NCI-H146 treated with DMSO at 0.1 percent for 48 hours (cell line): ENCODE data around the gene SLCO4C1.
A peak's percentile ranks its signal among the peaks of the same experiment; 100 is the strongest.
"Not testable (repeated sequence)": the region's sequence is repeated elsewhere in the genome, so short reads cannot be mapped to it uniquely, and the experiment has no call there.

Source experiments
- DNase-seq: peaks from one replicate; lab custom pipeline; 2025; ENCODE audit not compliant: unreplicated experiment; lab: John Stamatoyannopoulos, UW

SLCO4C1 gene

DNA sequence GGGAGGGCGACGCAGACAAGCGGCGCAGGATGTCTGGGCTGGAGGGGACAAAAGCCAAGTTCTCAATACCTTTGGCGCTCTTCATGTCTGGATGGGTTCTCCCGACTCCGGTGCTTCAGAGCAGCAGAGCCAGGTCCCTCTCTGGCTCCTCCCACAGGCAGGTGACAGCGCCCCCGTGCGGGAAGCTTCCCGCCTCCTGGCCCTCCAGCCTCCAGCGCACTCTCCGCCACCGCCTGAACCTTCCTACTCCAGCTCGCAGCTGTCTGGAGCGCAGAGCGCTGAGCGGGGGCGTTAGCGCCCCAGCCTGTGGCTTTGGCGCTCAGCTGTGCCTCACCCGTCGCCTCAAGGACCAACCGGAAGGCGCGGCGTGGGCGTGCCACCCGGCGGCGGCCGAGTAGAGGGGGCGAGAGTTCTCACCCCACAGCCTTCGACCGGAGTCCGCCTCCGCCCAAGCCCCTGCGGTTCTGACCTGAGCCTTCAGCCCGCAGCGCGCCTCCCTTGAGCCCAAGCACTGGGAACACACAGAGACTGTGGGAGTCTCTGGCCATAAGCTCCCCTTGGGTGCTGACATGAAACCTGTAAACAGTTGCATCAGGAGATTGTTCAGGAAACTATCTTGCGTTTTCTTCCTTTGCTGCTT, at the start of gene SLCO4C1:
TSS of gene SLCO4C1 (minus strand) at position 107 of the 640 bp plus-strand sequence. CDS start at position 85, 22 bp downstream.
- DNase-seq: peak; percentile 66

DNA sequence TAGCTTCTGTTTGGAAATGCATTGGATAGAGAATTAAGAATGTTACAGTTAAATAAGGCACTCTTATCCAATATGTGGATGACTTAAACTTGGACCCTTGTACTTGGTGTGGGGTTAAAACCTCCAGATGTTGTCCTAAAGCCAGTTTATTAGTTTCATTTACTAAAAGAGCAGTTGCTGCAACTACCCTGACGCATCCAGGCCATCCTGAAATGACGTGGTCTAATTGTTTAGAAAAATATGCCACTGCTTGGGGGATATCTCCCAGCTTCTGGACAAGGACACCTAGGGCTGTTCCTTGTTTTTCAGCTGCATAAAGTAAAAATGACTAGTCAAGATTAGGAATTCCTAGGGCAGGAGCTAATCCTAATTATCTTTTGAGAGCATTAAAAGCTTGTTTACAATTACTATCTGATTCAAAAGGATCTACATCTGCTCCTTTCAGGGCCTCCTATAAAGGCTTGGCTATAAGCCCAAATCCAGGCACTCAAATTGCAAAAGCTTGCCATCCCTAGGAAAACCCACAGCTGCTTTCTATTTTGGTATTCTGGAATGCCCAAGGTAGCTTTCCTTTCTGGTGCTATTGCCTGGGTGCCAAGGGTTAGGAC, 45.7 kb upstream of the SLCO4C1 start:
- peak; percentile 1 for DNase-seq

- DNase-seq: no peak
Measured at GRCh38 chr5:102324714-102325113, 28.6 kb upstream of the SLCO4C1 start.

DNA sequence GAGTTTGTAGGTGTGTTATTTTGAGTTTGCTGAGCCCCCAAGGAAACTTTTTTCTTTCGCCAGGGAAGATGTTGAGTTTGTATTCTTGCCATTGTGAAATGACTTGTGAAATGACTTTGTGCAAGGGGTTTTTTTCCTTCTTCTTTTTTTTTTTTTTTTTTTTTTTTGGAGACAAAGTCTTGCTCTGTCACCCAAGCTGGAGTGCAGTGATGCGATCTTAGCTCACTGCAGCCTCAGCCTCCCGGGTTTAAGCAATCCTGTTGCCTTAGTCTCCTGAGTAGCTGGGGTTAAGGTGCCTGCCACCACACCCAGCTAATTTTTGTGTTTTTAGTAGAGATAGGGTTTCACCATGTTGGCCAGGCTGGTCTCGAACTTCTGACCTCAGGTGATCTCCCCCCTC, 22.7 kb upstream of the SLCO4C1 start:
- DNase-seq: not testable (repeated sequence)

DNA sequence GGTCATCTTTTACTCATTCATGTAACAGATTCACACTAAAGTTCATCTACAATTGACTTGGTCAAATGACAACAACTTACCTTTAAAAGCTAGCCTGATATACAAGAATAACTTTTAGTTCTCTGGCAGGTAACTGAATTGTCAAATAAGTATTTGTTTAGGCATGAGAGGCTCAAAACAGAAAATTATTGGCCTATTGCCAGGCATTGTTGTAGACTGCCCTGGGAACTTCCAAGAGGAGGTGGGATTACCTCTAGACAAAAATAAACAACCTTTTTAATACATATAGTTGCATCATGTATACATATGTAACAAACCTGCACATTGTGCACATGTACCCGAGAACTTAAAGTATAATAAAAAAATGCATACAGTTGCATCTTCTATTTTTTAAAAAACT, 18.2 kb upstream of the SLCO4C1 start:
- no peak for DNase-seq

- no peak for DNase-seq
Measured at GRCh38 chr5:102313912-102314311, 17.8 kb upstream of the SLCO4C1 start.

DNA sequence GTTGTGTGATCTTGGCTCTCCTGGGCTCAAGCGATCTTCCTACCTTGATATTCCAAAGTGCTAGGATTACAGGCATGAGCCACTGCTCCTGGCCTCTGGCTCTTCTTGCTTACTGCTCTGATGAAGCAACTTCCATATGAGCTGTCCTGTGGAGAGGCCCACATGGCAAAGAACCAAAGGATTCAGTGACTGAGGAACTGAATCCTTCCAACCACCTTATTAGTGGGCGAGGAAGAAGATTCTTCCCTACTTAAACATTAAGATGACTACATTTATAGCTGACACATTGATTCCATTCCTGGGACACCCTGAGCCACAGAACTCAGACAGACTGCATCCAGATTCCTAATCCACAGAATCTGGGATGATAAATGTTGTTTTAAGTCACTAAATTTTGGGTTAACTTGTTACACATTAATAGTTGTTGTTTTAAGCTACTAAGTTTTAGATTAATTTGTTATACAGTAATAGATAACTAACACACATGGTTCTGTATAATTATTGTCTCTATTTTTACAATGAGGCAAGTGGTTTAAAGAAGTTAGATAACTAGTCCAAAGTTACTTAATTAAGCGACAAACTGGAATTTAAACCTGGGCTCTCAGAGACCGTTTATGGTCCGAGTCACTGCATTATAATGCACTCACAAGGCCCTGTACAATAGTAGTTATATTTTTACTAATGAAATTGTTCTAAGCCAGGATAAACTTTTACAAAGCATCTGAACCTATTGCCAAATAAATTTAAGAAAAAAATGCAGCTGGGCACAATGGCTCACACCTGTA, 16.7 kb upstream of the SLCO4C1 start:
- no peak for DNase-seq

- no peak for DNase-seq
Measured at GRCh38 chr5:102309586-102309985, 13.5 kb upstream of the SLCO4C1 start.

DNA sequence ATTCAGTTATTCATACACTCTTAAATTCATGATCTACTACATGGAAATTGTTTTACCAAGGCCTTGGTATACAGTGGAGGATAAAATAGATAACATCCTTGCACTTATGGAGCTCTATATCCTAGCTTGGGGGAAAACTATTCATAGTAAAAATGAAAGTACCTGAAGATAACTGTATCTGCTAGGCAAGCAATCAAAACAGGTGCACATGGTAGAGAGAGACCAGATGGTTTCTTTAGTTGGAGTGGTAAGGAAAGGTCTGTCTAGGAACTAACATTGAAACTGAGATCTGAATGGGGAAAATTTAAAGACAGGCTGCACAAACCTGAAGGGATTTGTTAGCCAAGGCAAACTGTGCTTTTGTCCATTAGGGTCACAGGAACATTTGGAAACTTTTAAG, 11.1 kb upstream of the SLCO4C1 start:
- DNase-seq: no peak

DNA sequence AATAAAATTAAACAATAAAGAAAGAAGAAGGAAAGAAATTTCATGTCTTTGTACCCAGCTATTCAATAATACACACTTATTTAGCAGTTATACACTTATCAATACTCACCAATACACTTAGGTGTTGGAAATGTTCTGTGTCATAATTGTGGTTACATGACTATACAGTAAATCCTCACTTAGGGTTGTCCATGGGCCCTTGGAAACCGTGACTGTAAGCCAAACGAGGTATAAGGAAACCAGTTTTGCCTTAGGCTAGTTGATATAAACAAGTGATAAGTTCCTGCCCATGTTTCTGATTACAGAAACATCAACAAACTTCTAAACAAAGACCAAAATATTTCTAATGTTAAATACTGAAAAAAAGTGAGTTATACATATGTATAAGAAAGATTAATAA, 10.0 kb upstream of the SLCO4C1 start:
- no peak for DNase-seq

- no peak for DNase-seq
Measured at GRCh38 chr5:102295534-102296177, 428 bp downstream of the SLCO4C1 start.

GRCh38 chr5:102294886-102295395, 1.1 kb downstream of the SLCO4C1 start:
- no peak for DNase-seq

- DNase-seq: no peak
Measured at GRCh38 chr5:102290004-102290403, 6.1 kb downstream of the SLCO4C1 start.

DNA sequence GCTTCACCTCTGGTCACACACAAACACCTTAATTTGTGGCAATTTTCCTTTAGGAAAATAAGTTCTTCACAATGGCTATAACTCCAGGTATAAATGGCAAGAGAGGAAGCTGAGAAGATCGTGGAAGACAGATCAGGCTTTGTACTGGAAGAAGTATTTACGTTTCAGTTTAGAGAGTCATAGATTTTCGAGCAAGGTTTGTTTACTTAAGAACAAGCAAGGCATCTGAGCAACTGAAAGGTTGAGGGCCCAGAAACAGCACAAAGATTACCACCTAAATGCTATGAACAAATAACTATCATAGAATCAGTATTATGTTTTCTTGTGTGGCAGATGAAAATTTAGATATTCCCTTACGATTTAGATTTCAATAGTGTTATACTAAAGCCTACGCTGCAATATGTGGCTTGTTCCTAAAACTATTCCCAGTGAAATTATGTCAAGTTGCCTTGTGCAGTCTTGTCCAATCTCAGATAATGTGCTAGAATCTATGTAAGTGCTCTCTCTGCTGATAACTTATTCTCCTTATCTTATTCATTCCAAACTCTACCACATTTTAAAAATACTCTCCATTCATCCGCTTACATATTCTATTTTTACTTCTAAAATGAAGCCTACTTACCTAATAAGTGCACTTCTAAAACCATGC, 6.7 kb downstream of the SLCO4C1 start:
- DNase-seq: no peak

- DNase-seq: no peak
Measured at GRCh38 chr5:102288630-102289029, 7.5 kb downstream of the SLCO4C1 start.

DNA sequence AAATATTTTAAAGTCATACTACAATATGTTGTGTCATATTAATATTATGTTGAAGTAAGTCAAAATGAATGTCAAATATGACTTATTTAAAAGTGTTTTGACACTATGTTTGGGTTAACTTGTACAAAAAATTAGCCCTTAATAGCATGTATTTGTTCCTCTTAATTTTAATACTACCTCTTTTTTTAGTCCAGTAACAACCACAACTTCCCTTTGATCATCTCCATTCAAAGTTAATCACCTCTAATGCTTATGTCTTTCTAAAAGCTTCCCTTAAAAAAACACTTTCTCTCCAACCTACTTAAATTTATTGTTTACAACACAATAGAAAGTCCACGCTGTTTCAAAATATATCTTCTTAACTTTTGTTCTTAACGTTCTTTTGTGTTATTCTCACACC, 9.6 kb downstream of the SLCO4C1 start:
- DNase-seq: no peak

DNA sequence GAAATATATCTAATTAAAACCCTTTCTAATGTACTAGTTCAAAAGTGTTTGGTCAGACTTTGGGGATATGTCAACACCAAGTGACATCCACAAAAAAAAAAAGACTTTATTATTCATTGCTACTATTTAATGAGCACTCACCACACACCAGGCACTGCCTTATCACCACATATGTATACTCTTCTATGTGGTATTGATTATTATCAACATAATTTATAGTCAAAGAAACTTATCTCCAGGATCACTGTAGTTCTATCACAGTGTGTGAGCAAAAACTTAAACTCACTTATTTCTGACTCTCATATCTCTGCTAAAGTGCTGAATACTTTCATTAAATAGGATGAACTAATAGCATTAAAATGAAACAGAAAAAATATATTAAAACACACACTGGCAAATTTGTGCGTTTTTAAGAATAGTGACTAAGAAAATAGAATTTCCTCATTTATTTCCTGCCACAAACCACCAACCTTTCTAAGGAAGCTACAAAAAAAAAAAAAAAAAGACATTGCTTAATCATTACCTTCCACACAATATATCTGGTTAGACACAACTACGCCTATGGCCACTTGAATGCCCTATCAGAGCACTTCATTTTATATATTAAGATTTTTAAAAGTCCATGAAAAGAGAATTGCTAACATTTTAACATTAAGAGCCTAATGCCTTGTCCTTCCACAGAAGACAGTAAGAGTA, 12.8 kb downstream of the SLCO4C1 start:
- DNase-seq: no peak

GRCh38 chr5:102279711-102280110, 16.4 kb downstream of the SLCO4C1 start:
- DNase-seq: no peak

DNA sequence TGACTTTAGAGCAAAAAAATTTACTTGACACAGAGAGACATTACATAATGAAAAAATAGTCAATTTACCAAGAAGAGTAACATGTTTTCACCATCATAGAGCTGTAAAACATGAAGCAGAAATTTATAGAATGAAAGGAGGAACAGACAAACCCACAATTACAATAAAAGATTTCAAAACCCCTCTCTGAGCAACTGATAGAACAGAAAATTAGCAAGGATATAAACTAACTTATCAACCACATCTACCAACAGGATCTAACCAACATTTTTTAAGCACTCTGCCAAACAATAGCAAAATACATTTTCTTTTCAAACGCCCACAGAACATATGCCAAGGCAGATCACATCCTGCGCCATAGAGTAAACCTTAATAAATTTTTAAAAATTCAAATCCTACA, 17.9 kb downstream of the SLCO4C1 start:
- DNase-seq: no peak

GRCh38 chr5:102277144-102277543, 18.9 kb downstream of the SLCO4C1 start:
- DNase-seq: no peak
